NT2/D1 (cell line): ENCODE measurements around the gene SCN7A.

Experiments
- YY1 ChIP-seq: IDR thresholded peaks from 2 replicates; pipeline ENCODE4 v1.6.1; 2011; ENCODE audit not compliant: insufficient read length, insufficient read depth
- ZNF274 ChIP-seq: IDR thresholded peaks from 2 replicates; pipeline ENCODE4 v1.6.1; 2011; ENCODE audit warnings: mild to moderate bottlenecking, low read depth, low read length

- TF ChIP-seq ZNF274 (no peak), YY1 (no peak)
Measured at GRCh38 chr2:166364476-166365161, 129.4 kb downstream of the SCN7A start.
